Endometrial microvascular endothelial cells (primary cell): ENCODE measurements around the gene CA6. TPM values are rescaled to one million over a fixed set of nuclear protein-coding genes. Genes with fewer than 3 reads are reported as not detected.
"Not testable (repeated sequence)": the region's sequence is repeated elsewhere in the genome, so short reads cannot be mapped to it uniquely, and the experiment has no call there.

ENCODE experiments used
- in situ Hi-C: cut with HindIII; loops from 2 replicates; pipeline ENCODE4 v1.10.0; 2017; ENCODE audit warnings: low sequenced_read_pairs, low pct_unique_long_range_greater_than_20kb; ENCODE audit errors: inconsistent ontology term
- total RNA-seq: library from RNA; depleted of rRNA; stranded (reverse); fragments of >200 nt; gene quantifications from one replicate; pipeline ENCODE4 v1.2.3, GENCODE V29; 2015; ENCODE audit errors: inconsistent ontology term

The CA6 gene
- total RNA-seq, 1 donor from 2014 or later, result not detected

DNA sequence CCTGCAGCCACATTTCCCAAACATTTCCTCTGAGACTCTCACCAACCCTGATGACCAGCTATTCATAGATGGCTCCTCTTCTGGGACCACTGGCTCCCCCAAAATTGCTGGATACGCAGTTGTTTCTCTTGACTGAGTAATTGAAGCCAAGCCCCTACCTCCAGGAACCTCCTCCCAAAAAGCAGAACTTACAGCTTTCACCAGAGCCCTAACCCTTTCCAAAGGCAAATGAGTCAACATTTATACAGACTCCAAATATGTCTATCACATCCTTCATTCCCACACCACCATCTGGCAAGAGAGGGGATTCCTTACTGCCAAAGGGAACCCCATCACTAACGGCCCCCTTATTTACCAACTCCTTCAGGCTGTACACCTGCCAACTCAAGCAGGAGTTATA is 20.3 kb upstream of the CA6 start:
- in situ Hi-C loops, result no loop called here

DNA sequence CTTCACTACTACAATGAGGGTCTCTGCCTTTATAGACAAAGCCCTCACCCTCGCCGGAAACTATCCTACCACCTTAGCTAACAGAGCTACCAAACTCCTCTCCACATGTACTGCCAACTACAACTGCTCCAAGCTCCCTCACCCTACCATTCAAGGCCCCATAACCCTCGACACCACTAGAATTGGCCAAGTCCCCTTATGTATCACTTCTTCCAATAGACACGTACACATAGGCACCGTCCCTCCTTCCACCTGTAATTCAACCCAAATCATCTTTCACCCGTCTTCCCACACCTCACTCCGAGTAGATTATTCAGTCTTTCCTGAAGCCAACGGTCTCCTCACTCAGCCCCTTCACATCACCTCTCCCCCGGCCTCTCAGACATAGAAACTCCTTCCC is 19.7 kb upstream of the CA6 start:
- in situ Hi-C loops, result no loop called here

DNA sequence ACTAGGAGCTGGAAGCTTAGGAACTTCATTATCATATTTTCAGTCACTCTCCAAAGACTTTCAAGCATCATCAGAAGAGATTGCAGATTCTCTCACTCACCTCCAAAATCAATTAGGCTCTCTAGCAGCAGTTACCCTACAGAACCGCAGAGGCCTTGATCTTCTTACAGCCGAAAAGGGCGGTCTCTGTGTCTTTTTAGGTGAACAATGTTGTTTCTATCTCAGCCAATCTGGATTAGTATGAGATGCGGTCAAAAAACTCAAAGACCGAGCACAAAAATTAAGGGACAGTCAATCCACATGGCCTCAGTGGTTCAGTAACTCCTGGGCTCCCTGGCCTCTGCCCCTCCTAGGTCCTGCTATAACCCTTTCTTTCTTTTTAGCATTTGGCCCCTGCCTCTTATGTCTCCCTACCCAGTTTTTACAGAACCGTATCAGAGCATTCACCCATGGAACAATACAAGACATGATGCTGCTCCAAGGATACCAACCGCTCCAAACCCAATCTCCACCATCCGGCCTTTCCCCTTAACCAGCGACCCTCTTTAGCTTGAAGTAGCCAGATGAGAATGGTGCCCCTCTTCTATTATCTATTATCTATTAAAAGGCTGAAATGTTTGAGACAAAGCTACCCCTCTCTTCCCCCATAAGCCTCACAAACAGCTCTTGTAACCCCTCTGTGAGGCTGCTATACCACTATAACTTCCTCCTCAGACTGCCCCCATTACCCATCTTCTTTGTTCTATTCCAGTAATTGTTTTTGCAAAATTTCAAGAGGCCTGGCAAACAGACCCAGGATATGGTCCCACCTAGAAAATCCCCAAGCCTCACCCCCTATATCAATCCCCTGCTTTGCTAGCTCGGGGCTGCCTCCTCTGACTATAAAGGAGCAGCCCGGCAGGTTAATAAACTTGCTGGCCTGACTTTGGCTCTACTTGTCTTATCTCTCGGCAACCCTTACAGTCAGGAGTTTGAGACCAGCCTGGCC is 18.7 kb upstream of the CA6 start:
- in situ Hi-C loops, result no loop called here

DNA sequence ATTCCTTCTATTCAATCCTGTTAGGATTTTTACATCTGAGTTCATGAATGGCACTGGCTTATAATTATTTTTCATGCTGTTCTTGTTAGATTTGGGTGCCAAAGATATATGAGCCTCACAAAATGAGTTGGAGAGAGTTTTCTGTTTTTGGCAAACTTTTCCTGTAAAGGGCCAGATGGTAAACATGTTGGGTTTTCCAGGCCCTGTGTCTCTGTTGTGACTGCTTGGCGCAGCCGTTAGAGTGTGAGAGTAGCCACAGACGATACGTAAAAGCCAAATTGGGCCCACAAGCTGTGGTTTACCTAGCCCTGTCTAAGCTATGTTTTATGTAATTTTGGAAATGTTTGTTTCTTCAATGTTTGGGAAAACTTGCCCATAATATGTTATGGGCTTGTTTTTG is 15.6 kb upstream of the CA6 start:
- in situ Hi-C loops, result no loop called here

DNA sequence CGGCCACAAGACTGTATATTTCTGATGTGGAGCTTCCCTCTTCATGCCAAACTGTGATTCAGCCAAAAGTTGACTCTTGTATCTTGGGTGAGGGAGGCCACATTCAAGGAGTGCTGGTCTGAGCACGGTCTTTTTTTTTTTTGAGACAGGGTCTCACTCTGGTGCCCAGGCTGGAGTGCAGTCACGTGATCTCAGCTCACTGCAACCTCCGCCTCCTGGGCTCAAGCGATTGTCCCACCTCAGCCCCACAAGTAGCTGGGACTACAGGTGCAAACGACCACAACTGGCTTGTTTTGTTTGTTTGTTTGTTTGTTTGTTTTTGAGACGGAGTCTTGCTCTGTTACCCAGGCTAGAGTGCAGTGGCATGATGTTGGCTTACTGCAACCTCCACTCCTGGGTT is 8.6 kb upstream of the CA6 start:
- in situ Hi-C loops, result not testable (repeated sequence)

DNA sequence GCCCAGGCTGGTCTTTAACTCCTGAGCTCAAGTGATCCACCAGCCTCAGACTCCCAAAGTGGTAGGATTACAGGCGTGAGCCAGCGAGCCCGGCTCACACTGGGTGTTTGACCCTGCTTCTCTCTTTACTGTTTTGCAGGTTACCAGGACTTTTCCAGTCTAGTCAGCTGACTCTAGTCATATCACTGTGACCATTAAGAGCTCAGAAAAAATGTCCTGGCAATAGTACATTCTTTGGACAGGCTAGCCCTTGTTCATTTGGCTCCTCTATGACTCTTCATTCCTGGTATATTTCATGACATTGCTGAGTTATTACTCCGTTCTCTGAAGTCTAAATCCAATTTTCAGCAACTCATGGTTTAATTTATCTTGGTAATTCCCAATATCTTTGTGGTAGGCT is 8.0 kb upstream of the CA6 start:
- in situ Hi-C loops, result no loop called here

DNA sequence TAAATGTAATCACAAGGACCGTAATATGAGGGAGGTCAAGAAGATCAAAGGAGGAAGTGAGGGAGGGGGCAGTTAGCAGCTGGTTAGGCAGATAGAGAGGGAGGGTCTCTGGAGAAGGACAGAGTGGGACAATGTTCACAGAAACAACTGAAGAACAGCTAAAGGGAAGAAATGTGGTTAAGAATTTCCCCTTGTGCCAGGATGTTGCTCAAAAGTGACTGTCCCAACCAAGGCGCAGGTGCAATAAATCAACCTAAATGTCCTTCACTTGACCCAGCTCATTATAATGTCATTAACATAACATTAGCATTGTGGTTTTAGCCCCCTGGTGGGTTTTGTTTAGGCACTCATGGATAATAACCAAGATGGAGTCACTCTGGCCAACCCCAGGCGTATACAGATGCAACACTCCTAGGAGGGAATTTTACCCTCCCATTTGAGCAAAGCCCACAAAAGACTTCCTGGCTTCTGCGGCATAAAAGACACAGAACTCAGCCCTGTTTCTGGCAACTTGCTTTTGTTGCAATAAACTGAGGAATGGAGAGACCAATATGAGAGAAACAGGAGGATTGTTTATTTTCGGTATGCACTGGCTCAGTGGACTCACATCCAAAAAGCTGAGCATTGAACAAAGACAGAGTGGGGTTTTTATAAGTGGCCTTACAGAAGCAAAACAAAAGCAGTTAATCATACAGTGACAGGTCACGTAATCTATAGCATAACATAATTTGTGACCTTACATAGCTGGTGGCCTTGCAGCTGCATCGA is 7.3 kb upstream of the CA6 start:
- in situ Hi-C loops, result no loop called here

DNA sequence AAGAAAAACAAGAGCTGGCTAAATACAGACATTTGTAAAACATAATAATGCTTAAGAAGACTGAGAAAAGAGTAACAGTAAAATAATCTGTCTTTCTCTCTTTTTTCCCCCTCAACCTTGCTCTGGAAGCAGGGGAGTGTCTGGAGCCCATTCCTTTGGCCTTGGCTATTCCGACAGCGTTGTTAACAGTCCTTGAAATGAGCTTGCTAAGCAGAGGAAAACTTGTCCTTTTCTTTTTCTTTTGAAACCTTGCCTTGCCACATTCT is 6.7 kb upstream of the CA6 start:
- in situ Hi-C loops, result no loop called here

DNA sequence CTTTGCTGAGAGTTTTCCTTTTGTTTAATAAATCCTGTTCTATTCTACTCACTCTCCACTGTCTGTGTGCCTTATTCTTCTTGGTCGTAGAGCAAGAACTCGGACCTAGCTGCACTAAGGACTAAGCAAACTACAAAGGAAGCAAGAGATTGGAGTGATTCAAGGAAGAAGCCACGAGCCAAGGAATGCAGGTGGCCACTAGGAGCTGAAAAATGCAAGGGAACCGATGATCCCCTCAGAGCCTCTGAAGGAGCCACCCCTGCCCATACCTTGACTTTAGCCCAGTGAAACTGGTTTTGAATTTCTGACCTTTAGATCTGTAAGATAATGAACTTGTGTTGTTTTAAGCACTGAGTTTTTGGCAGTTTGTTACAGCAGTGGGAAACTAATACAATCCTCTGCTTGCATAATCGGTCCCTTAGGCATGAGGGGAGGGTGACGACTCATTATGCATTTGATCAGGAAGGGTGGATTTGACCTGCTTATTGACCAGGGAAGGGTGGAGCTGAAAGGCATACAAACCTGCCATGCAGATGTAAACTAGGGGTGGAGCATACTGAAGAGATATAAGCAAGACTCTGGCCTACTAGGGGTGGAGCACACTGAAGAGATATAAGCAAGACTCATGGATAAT is 6.2 kb upstream of the CA6 start:
- in situ Hi-C loops, result no loop called here

DNA sequence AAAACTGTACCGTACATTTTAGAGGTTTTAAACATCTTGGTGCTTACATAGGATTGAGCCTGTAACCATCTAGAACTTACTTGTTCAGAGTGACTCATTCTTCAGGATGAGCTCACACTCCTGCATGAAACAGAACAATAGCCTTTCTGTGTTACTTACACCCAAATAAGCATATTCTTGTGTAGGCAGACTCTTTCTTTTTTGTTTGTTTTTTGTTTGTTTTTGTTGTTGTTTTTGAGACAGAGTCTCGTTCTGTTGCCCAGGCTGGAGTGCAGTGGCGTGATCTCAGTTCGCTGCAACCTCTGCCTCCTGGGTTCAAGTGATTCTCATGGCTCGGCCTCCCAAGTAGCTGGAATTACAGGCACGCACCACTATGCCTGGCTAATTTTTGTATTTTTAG is 3.8 kb upstream of the CA6 start:
- in situ Hi-C loops, result no loop called here

DNA sequence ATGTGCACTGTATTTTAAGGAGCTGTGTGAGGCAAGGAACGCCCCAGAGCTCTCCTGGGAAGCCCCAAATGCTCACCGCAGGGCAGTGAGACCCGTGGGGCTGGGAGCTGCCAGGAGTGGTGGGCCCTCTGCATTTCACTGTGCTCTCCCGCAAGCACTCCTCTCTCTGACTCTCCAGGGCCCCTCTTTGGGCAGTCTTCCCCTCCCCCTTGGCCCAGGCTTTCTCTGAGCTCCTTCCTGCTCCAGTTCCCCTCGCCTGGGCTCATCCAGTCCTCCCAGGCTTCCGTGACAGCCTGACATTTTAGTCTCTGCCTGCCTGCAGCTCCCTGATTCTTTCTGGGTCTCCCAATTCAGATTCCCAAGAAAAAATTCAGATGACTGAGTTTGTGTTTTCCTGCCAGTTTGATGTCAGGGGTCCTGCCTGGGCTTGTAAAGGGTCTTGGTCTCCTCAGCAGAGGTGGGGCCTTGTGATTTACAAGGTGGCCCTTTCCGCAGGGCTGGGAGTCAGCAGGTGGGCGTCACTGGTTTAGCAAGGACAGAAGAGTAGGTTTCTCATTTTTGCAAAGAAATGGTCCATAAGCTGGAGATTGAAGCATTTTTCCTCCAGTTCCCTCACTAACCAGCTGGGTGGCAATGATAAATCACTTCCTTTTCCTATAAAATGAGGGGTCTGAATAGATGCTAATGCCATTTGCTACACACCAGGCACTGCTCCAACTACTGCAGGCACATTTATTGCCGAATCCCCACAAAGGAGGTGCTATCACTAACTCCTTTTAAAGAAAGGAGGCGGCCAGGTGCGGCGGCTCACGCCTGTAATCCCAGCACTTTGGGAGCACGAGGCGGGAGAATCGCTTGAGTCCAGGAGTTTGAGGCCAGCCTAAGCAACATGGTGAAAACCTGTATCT is 1.9 kb upstream of the CA6 start:
- in situ Hi-C loops, result no loop called here

DNA sequence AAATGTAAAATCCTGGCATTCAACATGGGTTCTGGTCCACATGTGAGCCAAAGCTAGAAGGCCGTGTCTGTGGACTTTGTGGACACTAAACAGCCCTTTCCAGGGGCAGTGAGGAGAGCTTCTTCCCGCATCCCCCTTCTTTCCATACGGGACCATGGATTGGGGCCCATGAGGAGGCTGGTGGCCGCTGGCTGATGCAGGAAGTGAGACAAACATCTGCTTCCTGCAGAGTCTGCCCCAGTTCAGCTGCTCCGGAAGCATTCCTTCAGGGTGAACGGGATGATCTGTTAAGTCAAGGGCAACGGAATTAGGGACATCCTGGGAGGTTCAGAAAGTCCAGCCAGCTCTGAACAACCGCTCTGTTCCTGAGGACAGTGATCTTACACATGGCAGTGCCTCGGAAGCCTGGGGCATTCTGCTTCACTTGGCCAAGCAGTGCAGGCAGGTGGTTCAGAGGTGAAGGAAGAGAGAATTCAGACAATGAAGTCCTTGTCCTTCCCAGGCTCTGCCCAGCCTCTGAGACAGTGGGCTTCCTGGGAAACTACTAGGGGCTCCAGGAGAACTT is 1.5 kb downstream of the CA6 start:
- in situ Hi-C loops, result no loop called here

DNA sequence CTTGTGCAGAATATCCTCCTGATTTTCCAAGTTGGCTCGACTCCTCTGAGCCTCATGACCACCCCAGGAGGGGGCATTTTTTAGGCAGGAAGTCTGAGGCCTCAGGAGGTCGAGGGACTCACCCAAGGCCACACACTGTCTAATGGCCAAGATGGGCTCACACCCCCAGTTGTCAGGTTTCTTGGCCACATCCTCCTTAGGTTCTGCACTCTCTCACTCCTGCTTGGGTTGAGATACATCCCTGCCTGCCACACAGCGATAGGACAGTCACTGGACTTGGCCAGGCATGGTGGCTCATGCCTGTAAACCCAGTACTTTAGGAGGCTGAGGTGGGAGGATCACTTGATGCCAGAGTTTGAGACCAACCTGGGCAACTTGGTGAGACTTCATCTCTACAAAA is 4.6 kb downstream of the CA6 start:
- in situ Hi-C loops, result no loop called here

DNA sequence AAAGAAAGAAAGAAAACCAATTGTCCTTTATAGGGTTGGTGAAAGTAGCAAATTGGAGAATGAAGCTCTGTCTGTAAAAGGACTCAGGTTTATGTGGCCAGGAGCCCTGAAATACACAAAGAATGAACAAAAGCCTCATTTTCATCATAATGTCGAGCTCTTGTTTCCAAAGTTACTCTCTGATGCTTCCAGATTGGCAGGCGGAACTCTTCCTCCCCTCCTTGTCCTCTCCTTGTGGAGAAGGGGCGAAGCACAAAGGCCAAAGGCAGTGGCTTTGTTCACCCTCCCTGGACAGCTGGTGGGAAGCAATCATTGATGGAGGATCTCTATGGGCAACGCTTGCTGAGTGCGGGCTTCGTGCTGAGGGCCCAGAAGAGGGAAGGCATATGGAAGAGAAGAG is 5.6 kb downstream of the CA6 start:
- in situ Hi-C loops, result no loop called here

DNA sequence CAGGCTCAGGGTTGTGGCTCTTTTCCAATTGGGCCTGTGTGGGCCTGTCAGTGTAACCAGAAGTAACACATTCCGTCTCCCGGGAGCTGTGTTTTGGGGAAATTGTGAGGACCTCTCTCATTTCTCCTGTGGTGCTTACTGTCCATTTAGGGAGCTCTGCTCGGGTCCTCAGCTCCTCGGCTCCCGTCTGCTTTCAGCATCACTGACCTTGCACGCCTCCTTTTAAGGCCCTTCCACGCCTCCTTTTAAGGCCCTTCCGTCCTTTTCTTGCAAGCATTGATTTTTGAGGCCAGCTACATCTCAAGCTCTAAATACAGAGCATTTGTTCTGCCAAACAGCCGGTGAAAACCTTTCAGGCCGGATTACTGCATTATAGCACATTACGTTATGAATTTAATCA is 9.7 kb downstream of the CA6 start:
- in situ Hi-C loops, result no loop called here

DNA sequence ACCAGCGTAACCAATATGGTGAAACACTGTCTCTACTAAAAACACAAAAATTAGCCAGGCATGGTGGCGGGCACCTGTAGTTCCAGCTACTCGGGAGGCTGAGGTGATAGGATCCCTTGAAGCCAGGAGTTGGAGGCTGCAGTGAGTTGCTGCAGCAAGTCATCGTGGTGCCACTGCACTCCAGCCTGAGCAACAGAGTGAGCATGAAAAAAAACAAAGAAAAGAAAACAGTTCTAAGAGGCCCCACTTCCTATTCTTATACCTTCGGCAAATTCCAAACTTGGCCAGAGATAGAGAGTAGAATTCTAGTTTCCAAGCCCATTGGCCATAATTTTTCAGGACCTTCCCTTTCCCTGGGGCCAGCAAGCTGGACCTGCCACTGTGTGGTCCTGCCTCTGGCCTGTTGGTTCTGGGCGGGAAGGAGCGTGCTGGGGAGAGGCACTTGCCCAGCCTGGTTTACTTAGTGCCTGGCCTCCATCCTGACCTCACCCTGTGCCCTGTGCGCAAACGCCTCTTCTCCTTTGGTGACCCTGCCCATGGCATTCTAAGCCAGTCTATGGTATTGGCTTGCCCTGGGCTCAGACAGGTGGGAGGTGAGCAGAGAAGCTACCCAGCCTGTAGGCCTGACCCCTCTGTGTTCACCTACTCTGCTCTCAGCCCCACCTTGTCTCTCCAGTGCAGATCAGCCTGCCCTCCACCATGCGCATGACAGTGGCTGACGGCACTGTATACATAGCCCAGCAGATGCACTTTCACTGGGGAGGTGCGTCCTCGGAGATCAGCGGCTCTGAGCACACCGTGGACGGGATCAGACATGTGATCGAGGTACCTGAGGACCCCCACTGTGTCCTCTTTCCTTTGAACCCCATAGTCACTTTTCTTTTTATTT is 11.0 kb downstream of the CA6 start:
- in situ Hi-C loops, result no loop called here

DNA sequence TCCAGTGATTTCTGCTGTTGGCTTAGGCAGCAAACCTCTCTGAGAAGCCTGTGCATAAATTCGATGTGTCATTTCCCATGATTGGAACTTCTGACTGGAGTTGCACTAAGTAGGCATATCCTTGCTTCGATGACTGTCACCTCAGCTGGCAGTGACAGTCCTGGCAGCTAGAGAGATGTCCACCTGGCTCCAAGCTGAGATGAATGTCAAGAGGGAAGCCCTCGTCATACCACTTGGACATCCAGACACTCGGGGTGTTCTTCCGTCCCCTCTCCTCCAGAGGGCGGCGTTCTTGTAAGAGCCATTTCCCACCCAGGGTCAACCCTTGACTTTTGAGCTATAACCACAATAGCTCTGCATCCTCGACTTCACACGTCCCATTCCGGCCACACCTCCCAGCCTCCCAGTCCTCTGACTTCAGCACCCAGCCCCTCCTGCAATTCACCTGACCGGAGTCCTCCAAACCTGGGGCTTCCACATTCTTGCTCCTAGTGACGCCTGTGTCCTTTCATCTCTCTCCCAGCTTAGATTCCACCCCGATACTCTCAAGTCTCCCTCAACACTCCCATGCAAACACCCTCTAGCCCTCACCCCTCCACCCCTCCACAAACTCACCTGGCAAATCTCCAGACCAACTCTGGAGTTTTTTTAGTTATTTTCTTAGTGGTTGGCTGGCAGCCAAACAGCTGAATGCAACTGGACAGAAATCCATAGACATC is 17.3 kb downstream of the CA6 start:
- in situ Hi-C loops, result no loop called here
